GM21717 (cell line): ENCODE measurements around the gene NRL.

Source experiments
- ATAC-seq: cut with Tn5 transposase; IDR thresholded peaks from one replicate; pipeline ENCODE4 v1.9.1; 2021; ENCODE audit warnings: mild to moderate bottlenecking, moderate library complexity; ENCODE audit not compliant: unreplicated experiment

The NRL gene

GRCh38 chr14:24100982-24101494, 13.7 kb downstream of the NRL start:
- ATAC-seq: no peak

GRCh38 chr14:24100197-24100981, 14.4 kb downstream of the NRL start:
- ATAC-seq: no peak

- no peak for ATAC-seq
Observed at GRCh38 chr14:24098927-24099813, 15.6 kb downstream of the NRL start.

- no peak for ATAC-seq
Observed at GRCh38 chr14:24098229-24098926, 16.4 kb downstream of the NRL start.

GRCh38 chr14:24096545-24097181, 18.1 kb downstream of the NRL start:
- no peak for ATAC-seq

GRCh38 chr14:24095271-24096068, 19.3 kb downstream of the NRL start:
- peak; percentile 67 for ATAC-seq

- no peak for ATAC-seq
Observed at GRCh38 chr14:24094841-24095270, 19.9 kb downstream of the NRL start.

GRCh38 chr14:24093901-24094840, 20.6 kb downstream of the NRL start, which contains the start of gene PCK2:
Gene PCK2 (plus strand): TSS chr14:24094311. CDS start chr14:24094406, 95 bp downstream.
- peak; percentile 39 for ATAC-seq

- no peak for ATAC-seq
Observed at GRCh38 chr14:24093207-24093900, 21.4 kb downstream of the NRL start.

- no peak for ATAC-seq
Observed at GRCh38 chr14:24092505-24093206, 22.1 kb downstream of the NRL start.

GRCh38 chr14:24092110-24092504, 22.6 kb downstream of the NRL start:
- no peak for ATAC-seq

- no peak for ATAC-seq
Observed at GRCh38 chr14:24089890-24090289, 24.9 kb downstream of the NRL start.

- no peak for ATAC-seq
Observed at GRCh38 chr14:24088095-24088494, 26.7 kb downstream of the NRL start.

- no peak for ATAC-seq
Observed at GRCh38 chr14:24087004-24087403, 27.7 kb downstream of the NRL start.

GRCh38 chr14:24086193-24086955, 28.4 kb downstream of the NRL start:
- ATAC-seq: no peak

GRCh38 chr14:24085215-24085614, 29.5 kb downstream of the NRL start:
- no peak for ATAC-seq

- ATAC-seq: no peak
Observed at GRCh38 chr14:24084440-24084839, 30.3 kb downstream of the NRL start.
